Measurements from ENCODE around the gene BMERB1.

- TF ChIP-seq, protein P1, sequence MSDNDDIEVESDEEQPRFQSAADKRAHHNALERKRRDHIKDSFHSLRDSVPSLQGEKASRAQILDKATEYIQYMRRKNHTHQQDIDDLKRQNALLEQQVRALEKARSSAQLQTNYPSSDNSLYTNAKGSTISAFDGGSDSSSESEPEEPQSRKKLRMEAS (IDR thresholded peaks at IDR 0.05): no peak
- TF ChIP-seq, protein P2, sequence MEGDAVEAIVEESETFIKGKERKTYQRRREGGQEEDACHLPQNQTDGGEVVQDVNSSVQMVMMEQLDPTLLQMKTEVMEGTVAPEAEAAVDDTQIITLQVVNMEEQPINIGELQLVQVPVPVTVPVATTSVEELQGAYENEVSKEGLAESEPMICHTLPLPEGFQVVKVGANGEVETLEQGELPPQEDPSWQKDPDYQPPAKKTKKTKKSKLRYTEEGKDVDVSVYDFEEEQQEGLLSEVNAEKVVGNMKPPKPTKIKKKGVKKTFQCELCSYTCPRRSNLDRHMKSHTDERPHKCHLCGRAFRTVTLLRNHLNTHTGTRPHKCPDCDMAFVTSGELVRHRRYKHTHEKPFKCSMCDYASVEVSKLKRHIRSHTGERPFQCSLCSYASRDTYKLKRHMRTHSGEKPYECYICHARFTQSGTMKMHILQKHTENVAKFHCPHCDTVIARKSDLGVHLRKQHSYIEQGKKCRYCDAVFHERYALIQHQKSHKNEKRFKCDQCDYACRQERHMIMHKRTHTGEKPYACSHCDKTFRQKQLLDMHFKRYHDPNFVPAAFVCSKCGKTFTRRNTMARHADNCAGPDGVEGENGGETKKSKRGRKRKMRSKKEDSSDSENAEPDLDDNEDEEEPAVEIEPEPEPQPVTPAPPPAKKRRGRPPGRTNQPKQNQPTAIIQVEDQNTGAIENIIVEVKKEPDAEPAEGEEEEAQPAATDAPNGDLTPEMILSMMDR (IDR thresholded peaks at IDR 0.05; ENCODE audit: low read depth, low read length, missing input control): no peak
- TF ChIP-seq REST (IDR thresholded peaks at IDR 0.05) (no peak), GABPA (IDR thresholded peaks at IDR 0.05 in 1 of 2, conservative IDR thresholded peaks at IDR 0.05 in 1 of 2) (no peak), SP1 (IDR thresholded peaks at IDR 0.05) (no peak)
Observed at GRCh38 chr16:15524966-15525365, 90.6 kb downstream of the BMERB1 start.
